Measurements from ENCODE around the gene RRM2. TPM values are rescaled to one million over a fixed set of nuclear protein-coding genes. Genes with fewer than 3 reads are reported as not detected.

The RRM2 gene
- total and polyA plus RNA-seq, 2 experiments from 2014 or later: 15.2 to 49.7 TPM

GRCh38 chr2:10162586-10163497 lies 40.3 kb downstream of the RRM2 start:
- H3K9me2 ChIP-seq (replicated peaks; ENCODE audit: insufficient read depth): no peaks in the 10 kb centered on the region
- no peak overlapping the region for H3K27ac ChIP-seq
- H3K79me2 ChIP-seq: no peaks in the 10 kb centered on the region
- no peaks in the 10 kb centered on the region for H3K9me3 ChIP-seq (ENCODE audit: low read depth)
- H3K4me3 ChIP-seq: no peak overlapping the region
- TF ChIP-seq, protein P1, sequence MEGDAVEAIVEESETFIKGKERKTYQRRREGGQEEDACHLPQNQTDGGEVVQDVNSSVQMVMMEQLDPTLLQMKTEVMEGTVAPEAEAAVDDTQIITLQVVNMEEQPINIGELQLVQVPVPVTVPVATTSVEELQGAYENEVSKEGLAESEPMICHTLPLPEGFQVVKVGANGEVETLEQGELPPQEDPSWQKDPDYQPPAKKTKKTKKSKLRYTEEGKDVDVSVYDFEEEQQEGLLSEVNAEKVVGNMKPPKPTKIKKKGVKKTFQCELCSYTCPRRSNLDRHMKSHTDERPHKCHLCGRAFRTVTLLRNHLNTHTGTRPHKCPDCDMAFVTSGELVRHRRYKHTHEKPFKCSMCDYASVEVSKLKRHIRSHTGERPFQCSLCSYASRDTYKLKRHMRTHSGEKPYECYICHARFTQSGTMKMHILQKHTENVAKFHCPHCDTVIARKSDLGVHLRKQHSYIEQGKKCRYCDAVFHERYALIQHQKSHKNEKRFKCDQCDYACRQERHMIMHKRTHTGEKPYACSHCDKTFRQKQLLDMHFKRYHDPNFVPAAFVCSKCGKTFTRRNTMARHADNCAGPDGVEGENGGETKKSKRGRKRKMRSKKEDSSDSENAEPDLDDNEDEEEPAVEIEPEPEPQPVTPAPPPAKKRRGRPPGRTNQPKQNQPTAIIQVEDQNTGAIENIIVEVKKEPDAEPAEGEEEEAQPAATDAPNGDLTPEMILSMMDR (IDR thresholded peaks at IDR 0.05; ENCODE audit: poor library complexity): no peak
- TF ChIP-seq EZH2 (IDR thresholded peaks at IDR 0.05; ENCODE audit: borderline replicate concordance) (no peak), EZH2phosphoT487 (IDR thresholded peaks at IDR 0.05; ENCODE audit: low read depth, severe bottlenecking, unreplicated experiment) (no peak)
- H3K4me2 ChIP-seq: no peak overlapping the region
- DNase-seq (ENCODE audit: low spot score): no peak
- H3K27me3 ChIP-seq: no peaks in the 10 kb centered on the region
- no peaks in the 10 kb centered on the region for H4K20me1 ChIP-seq (ENCODE audit: insufficient read depth, poor library complexity, severe bottlenecking)
- WGBS (ENCODE audit: low lambda C conversion rate, missing lambda C conversion rate): 86% methylated on average over 15 of the region's 18 CpGs
- no peak overlapping the region for H2AFZ ChIP-seq
- no peaks in the 10 kb centered on the region for H3K36me3 ChIP-seq (replicated peaks; ENCODE audit: insufficient read depth, low read depth)
- peaks cover 6% of the 10 kb centered on the region for H3K4me1 ChIP-seq (ENCODE audit: insufficient read depth)

- H3K27ac ChIP-seq: no peak overlapping the region
- H3K4me3 ChIP-seq: no peak overlapping the region
- no peaks in the 10 kb centered on the region for H3K9me2 ChIP-seq (replicated peaks; ENCODE audit: insufficient read depth)
- H3K79me2 ChIP-seq: no peaks in the 10 kb centered on the region
- H3K36me3 ChIP-seq (replicated peaks; ENCODE audit: insufficient read depth, low read depth): no peaks in the 10 kb centered on the region
- 92% methylated on average over 18 of the region's 18 CpGs for WGBS (ENCODE audit: low lambda C conversion rate, missing lambda C conversion rate)
- no peaks in the 10 kb centered on the region for H4K20me1 ChIP-seq (ENCODE audit: insufficient read depth, poor library complexity, severe bottlenecking)
- no peaks in the 10 kb centered on the region for H3K27me3 ChIP-seq
- no peak overlapping the region for H2AFZ ChIP-seq
- no peaks in the 10 kb centered on the region for H3K9me3 ChIP-seq (ENCODE audit: low read depth)
- no peak overlapping the region for H3K4me2 ChIP-seq
- peaks cover 16% of the 10 kb centered on the region for H3K4me1 ChIP-seq (ENCODE audit: insufficient read depth)
- DNase-seq (ENCODE audit: low spot score): no peak
- TF ChIP-seq EZH2 (IDR thresholded peaks at IDR 0.05; ENCODE audit: borderline replicate concordance) (no peak), EZH2phosphoT487 (IDR thresholded peaks at IDR 0.05; ENCODE audit: low read depth, severe bottlenecking, unreplicated experiment) (no peak)
- TF ChIP-seq, protein P1 (IDR thresholded peaks at IDR 0.05; ENCODE audit: poor library complexity): no peak
These were observed 41.3 kb downstream of the RRM2 start for GRCh38 chr2:10163498-10164486.

GRCh38 chr2:10164601-10165000 lies 42.1 kb downstream of the RRM2 start:
- Histone ChIP-seq H3K4me2 (no peak overlapping the region), H2AFZ (no peak overlapping the region), H3K36me3 (replicated peaks; ENCODE audit: insufficient read depth, low read depth) (no peaks in the 10 kb centered on the region), H3K27me3 (no peaks in the 10 kb centered on the region), H3K4me3 (no peak overlapping the region), H3K4me1 (ENCODE audit: insufficient read depth) (peaks cover 20% of the 10 kb centered on the region), H3K79me2 (no peaks in the 10 kb centered on the region), H3K9me2 (replicated peaks; ENCODE audit: insufficient read depth) (no peaks in the 10 kb centered on the region), H4K20me1 (ENCODE audit: insufficient read depth, poor library complexity, severe bottlenecking) (no peaks in the 10 kb centered on the region), H3K9me3 (ENCODE audit: low read depth) (no peaks in the 10 kb centered on the region), H3K27ac (no peak overlapping the region)
- WGBS (ENCODE audit: low lambda C conversion rate, missing lambda C conversion rate): 93% methylated on average over 8 of the region's 8 CpGs
- no peak for TF ChIP-seq EZH2phosphoT487 (IDR thresholded peaks at IDR 0.05; ENCODE audit: low read depth, severe bottlenecking, unreplicated experiment)
- no peak for DNase-seq (ENCODE audit: low spot score)
